H4 (cell line): Measurements from ENCODE around the gene ATF7IP2. TPM values are rescaled to one million over a fixed set of nuclear protein-coding genes. Genes with fewer than 3 reads are reported as not detected.
"Not testable (repeated sequence)": the region's sequence is repeated elsewhere in the genome, so short reads cannot be mapped to it uniquely, and the experiment has no call there.

ENCODE experiments used
- DNase-seq: peaks from one replicate; pipeline ENCODE4 v3.0.0-alpha.2; 2015; ENCODE audit warnings: low spot score
- total RNA-seq: library from RNA; depleted of rRNA; stranded (reverse); fragments of >200 nt; shearing (Covaris generic); gene quantifications from 2 replicates; pipeline ENCODE4 v1.2.3, GENCODE V29; 2014

ATF7IP2 gene
- total RNA-seq, 1 experiment from 2014 or later = not detected

- DNase-seq = no peak
Observed at GRCh38 chr16:10373556-10373955, 12.3 kb upstream of the ATF7IP2 start.

DNA sequence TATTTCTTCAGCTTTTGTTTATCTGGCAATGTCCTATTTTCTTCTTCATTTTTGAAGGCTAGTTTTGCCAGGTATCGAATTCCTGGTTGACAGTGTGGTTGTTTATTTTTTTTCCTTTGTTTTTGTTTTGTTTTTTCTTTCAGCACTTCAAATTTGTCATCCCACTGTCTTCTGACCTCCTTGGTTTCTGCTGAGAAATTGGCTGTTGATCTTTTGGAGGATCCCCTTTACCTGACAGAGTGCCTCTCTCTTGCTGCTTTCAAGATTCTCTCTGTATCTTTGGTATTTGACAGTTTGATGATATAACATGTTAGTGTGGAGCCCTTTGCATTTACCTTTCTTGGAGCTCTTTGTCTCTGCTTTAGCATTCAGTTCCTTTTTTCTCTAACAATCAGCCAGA is 9.6 kb upstream of the ATF7IP2 start:
- no peak for DNase-seq

GRCh38 chr16:10383626-10384025 is 2.2 kb upstream of the ATF7IP2 start:
- DNase-seq = no peak

DNA sequence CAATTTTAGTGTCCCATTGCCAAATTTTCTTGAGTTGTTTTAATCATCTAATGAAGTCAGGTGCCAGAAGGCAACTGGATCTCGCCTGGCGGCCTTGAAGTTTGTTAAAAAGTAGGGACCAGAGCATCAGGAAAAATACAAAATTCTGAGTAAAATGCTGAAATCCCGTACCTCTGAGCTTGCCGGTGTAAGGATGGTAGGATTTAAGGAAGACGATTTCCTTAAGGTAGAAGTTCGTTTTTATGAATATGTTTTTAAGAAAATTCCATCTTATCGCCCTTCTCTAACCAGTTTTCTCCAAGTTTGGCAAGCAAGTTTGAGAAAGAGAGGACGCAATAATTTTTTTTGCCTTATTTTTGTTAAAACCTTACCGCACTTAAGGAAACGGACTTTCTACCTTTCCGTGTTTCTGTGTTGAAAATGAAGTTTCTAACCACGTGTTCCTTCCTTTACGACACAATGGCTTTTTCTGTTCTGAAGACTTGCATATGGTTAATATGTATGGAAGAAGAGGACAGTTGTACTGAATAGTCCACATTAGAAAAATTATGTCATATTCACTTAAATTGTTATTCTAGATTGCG is 748 bp downstream of the ATF7IP2 start:
- DNase-seq = no peak

DNA sequence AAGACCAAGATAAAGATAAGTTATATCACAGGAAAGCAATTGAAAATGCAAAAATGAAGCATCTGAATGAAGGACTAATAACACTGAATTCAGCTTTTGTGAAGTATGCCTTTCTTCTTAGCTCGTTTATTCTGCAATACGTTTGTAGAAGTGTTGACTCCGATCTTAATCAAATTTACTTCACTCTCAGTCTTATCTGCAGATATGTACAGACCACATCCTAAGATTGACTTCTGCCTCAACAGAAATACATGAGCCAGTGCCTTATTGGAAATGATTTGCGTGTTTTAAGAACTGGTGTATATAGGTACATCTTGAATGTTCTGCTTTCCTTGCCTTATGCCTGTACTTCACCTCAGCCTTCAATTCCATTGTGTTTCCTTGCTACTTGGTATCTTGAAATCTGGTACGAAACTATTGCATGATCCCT is 1.3 kb downstream of the ATF7IP2 start:
- DNase-seq = no peak

- DNase-seq = no peak
Observed at GRCh38 chr16:10388988-10389387, 3.1 kb downstream of the ATF7IP2 start.

GRCh38 chr16:10390330-10390729 is 4.5 kb downstream of the ATF7IP2 start:
- DNase-seq = no peak

GRCh38 chr16:10390867-10391266 is 5.0 kb downstream of the ATF7IP2 start:
- DNase-seq = no peak

DNA sequence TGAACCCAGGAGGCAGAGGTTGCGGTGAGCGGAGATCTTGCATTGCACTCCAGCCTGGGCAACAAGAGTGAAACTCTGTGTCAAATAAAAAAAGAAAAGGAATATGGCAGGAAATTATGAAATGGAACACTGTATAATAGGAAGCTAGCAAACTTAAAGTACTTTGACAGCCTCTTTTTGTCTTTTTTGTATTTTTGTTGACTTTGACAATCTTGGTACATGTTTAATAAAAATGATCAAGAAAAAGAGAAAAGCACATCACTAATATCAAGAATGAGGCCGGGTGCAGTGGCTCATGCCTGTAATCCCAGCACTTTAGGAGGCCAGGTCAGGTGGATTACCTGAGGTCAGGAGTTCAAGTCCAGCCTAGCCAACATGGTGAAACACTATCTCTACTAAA is 5.5 kb downstream of the ATF7IP2 start:
- no peak for DNase-seq

DNA sequence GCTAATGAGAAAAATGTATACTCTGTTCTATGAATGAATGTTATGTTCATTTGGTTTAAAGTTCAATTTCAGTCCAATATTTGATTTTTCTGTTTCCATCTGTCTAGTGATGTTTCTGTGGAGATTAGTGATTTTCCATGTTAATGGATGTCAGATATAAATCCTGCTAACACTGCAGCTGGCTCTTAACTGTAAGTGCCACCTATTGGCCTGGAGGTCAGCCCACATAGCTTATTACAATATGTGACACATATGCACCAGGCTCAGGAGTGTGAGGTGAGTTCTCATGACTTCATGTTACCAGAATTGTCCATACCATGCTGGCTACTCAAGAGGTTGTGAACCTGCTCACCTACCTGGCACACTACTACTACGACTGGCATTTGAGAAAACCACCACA is 17.1 kb downstream of the ATF7IP2 start:
- DNase-seq = no peak

DNA sequence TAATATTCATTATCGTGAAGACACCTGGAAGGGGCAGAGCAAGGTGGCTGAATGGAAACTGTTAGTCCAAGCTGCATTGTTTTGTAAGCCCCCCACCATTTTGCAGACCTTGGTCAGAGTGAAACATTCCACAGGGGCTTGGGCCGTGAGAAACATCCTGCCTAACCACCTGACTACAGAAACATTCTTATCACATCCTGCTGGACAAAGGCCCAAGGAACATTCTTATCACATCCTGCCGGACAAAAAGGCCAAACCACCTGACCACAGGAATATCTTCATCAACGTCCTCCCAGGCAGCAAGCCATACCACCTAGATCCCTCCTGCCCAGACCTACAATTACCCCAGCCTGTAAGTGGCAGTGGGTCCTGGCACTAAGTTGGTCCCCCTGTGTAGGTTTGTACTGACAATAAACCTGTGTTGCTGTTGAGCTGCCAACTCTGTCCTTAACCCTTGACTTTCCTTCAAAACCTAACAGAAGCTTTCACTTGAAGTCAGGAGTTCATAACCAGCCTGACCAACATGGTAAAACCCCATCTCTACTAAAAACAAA is 19.6 kb downstream of the ATF7IP2 start:
- no peak for DNase-seq

- DNase-seq = no peak
Observed at GRCh38 chr16:10408824-10409381, 23.0 kb downstream of the ATF7IP2 start.

DNA sequence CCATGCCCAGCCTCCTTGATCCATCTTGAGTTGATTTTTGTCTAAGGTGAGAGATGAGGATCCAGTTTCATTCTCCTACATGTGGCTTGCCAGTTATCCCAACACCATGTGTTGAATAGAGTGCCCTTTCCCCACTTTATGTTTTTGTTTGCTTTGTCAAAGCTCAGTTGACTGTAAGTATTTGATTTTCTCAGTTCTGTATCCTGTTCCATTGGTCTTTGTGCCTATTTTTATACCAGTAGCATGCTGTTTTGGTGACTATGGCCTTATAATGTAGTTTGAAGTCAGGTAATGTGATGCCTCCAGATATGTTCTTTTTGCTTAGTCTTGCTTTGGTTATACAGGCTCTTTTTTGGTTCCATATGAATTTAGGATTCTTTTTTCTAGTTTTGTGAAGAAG is 23.9 kb downstream of the ATF7IP2 start:
- DNase-seq = not testable (repeated sequence)

GRCh38 chr16:10410469-10410868 is 24.6 kb downstream of the ATF7IP2 start:
- no peak for DNase-seq

GRCh38 chr16:10412935-10413601 is 27.2 kb downstream of the ATF7IP2 start:
- DNase-seq = no peak

DNA sequence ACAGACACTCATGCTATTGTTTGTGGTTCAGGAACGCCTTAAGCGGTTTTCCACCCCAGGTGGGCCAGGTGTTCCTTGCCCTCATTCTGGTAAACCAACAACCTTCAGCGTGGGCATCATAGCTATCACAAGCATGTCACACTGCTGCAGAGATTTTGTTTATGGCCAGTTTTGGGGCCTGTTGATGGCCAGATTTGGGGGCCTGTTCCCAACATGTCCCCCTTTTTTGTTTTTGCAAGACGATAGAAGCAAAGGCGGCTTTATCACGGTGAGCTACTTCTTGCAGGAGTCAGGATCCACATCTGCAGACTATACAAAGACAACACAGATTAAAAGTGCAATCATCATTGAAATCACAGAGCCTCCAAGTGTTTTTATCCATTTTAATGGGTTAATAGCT is 32.3 kb downstream of the ATF7IP2 start:
- not testable (repeated sequence) for DNase-seq

DNA sequence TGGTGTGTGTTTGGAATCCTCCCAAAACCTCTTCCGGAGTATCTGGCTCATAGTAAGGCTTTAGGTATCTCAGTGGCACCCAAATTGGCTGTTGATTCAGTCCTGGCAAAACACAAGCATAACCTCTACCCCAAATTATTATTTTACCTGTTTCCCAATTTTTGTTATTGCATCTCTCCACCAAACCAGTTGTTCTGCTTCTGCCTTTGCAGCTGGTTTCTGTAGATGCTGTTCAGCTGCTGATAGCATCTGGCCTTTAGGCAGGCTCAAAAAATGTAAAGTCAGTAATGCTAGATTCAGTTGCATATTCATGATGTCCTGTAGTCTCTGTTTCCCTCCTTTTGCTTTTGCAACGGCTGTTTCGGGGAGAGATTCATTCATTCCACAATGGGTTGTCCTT is 33.8 kb downstream of the ATF7IP2 start:
- DNase-seq = no peak

DNA sequence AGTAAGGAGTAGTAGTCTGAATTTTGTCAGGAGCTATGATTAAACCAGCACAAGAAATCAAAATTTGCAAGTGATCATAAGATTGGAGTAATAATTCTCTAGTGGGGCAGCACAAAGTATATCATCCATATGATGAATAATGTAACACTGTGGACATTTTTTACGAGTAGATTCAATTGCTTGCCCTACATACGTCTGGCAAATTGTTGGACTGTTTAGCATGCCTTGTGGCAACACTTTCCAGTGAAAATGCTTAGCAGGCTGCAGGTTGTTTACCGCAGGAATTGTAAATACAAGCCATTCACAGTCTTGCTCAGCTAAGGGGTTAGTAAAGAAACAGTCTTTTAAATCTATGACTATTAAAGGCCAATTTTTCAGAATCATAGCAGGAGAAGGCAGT is 35.7 kb downstream of the ATF7IP2 start:
- no peak for DNase-seq

GRCh38 chr16:10428433-10429168 is 42.7 kb downstream of the ATF7IP2 start:
- no peak for DNase-seq

DNA sequence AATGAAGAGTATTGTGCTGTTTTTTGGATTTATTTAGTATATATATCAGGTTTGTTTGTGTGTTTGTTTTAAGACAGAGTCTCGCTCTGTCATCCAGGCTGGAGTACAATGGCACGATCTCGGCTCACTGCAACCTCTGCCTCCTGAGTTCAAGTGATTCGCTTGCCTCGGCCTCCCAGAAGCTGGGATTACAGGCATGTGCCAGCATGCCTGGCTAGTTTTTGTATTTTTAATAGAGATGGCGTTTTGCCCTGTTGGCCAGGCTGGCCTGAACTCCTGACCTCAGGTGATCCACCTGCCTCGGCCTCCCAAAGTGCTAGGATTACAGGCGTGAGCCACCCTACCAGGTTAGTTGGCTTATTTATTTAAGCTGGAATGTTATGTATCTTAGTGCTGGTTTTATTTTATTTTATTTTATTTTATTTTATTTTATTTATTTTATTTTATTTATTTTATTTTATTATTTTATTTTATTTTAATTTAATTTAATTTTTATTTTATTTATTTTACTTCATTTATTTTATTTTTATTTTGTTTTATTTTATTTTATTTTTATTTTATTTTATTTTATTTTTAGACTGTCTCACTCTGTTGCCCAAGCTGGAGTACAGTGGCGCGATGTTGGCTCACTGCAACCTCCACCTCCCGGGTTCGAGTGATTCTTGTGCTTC is 43.6 kb downstream of the ATF7IP2 start:
- DNase-seq = not testable (repeated sequence)

DNA sequence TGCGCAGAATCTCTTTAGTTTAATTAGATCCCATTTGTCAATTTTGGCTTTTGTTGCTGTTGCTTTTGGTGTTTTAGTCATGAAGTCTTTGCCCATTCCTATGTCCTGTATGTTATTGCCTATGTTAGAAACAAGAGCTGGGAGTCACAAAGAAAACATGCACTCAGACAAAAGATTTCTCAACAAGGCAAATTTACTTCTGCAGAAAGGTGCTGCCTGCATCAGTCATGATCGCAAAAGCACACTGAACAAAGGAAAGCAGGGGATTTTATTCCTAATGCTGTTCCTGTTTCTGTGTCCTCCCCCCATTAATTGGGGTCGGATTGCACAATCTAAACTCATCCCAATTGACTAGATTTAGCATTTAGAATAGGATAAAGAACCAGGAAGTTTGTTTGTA is 55.9 kb downstream of the ATF7IP2 start:
- DNase-seq = no peak

GRCh38 chr16:10447289-10447688 is 61.4 kb downstream of the ATF7IP2 start:
- no peak for DNase-seq
